ENCODE data around the gene TEC. TPM values are rescaled to one million over a fixed set of nuclear protein-coding genes. Genes with fewer than 3 reads are reported as not detected.
"Not testable (repeated sequence)": the region's sequence is repeated elsewhere in the genome, so short reads cannot be mapped to it uniquely, and the experiment has no call there.

Gene TEC
- total RNA-seq, 2 experiments from 2014 or later = 2.7 to 3.4 TPM

GRCh38 chr4:48234575-48234974 lies 35.1 kb downstream of the TEC start:
- H3K27me3 Mint-ChIP-seq (ENCODE audit: low read depth) = no peaks in the 10 kb centered on the region
- no peak overlapping the region for H3K4me3 Mint-ChIP-seq
- no peak for ATAC-seq
- no peaks in the 10 kb centered on the region for H3K9me3 Mint-ChIP-seq (ENCODE audit: insufficient read depth)
- peaks cover 8% of the 10 kb centered on the region for H3K4me1 Mint-ChIP-seq (ENCODE audit: low read depth)
- ChIA-PET CTCF (no interaction called here), POLR2A (no interaction called here)
- no peak for DNase-seq
- no peaks in the 10 kb centered on the region for H3K36me3 Mint-ChIP-seq (ENCODE audit: low read depth)
- H3K27ac Mint-ChIP-seq = no peak overlapping the region

- CTCF ChIA-PET = no interaction called here
- DNase-seq = no peak
- POLR2A ChIA-PET = no interaction called here
- H3K27ac Mint-ChIP-seq = no peak overlapping the region
- no peaks in the 10 kb centered on the region for H3K27me3 Mint-ChIP-seq (ENCODE audit: low read depth)
- peaks cover 15% of the 10 kb centered on the region for H3K4me1 Mint-ChIP-seq (ENCODE audit: low read depth)
- H3K4me3 Mint-ChIP-seq = no peak overlapping the region
- peaks cover 2% of the 10 kb centered on the region for H3K36me3 Mint-ChIP-seq (ENCODE audit: low read depth)
- H3K9me3 Mint-ChIP-seq (ENCODE audit: insufficient read depth) = no peaks in the 10 kb centered on the region
- no peak for ATAC-seq
Measured at GRCh38 chr4:48228949-48229348, 40.7 kb downstream of the TEC start.

GRCh38 chr4:48227662-48228061 lies 42.0 kb downstream of the TEC start:
- H3K27me3 Mint-ChIP-seq (ENCODE audit: low read depth) = no peaks in the 10 kb centered on the region
- CTCF ChIA-PET = interaction anchor here (0.7 kb wide), 2 partner anchors 16 to 210 kb away, joined by 3 read pairs; no protein-coding TSS in a partner anchor
- peaks cover 2% of the 10 kb centered on the region for H3K36me3 Mint-ChIP-seq (ENCODE audit: low read depth)
- ATAC-seq = peak; percentile 47
- DNase-seq = peak; percentile 38
- no peak overlapping the region for H3K27ac Mint-ChIP-seq
- peaks cover 14% of the 10 kb centered on the region for H3K4me1 Mint-ChIP-seq (ENCODE audit: low read depth)
- POLR2A ChIA-PET = no interaction called here
- no peaks in the 10 kb centered on the region for H3K9me3 Mint-ChIP-seq (ENCODE audit: insufficient read depth)
- no peak overlapping the region for H3K4me3 Mint-ChIP-seq

GRCh38 chr4:48226199-48226598 lies 43.4 kb downstream of the TEC start:
- Mint-ChIP-seq H3K4me1 (ENCODE audit: low read depth) (peaks cover 14% of the 10 kb centered on the region), H3K36me3 (ENCODE audit: low read depth) (peaks cover 2% of the 10 kb centered on the region), H3K9me3 (ENCODE audit: insufficient read depth) (no peaks in the 10 kb centered on the region), H3K27me3 (ENCODE audit: low read depth) (no peaks in the 10 kb centered on the region), H3K27ac (no peak overlapping the region), H3K4me3 (no peak overlapping the region)
- POLR2A ChIA-PET = no interaction called here
- no peak for DNase-seq
- ATAC-seq = no peak
- CTCF ChIA-PET = no interaction called here

GRCh38 chr4:48225368-48226141 lies 44.1 kb downstream of the TEC start:
- Mint-ChIP-seq H3K4me1 (ENCODE audit: low read depth) (peaks cover 14% of the 10 kb centered on the region), H3K36me3 (ENCODE audit: low read depth) (peaks cover 2% of the 10 kb centered on the region), H3K9me3 (ENCODE audit: insufficient read depth) (peaks cover 2% of the 10 kb centered on the region), H3K4me3 (no peak overlapping the region), H3K27ac (no peak overlapping the region), H3K27me3 (ENCODE audit: low read depth) (no peaks in the 10 kb centered on the region)
- ATAC-seq (no peak), DNase-seq (no peak)
- ChIA-PET CTCF (no interaction called here), POLR2A (no interaction called here)

- peaks cover 5% of the 10 kb centered on the region for H3K9me3 Mint-ChIP-seq (ENCODE audit: insufficient read depth)
- no peak overlapping the region for H3K4me3 Mint-ChIP-seq
- H3K27ac Mint-ChIP-seq = no peak overlapping the region
- no peak for ATAC-seq
- H3K36me3 Mint-ChIP-seq (ENCODE audit: low read depth) = peaks cover 5% of the 10 kb centered on the region
- H3K4me1 Mint-ChIP-seq (ENCODE audit: low read depth) = peaks cover 14% of the 10 kb centered on the region
- ChIA-PET CTCF (no interaction called here), POLR2A (no interaction called here)
- no peaks in the 10 kb centered on the region for H3K27me3 Mint-ChIP-seq (ENCODE audit: low read depth)
- DNase-seq = no peak
Measured at GRCh38 chr4:48224606-48225005, 45.0 kb downstream of the TEC start.

GRCh38 chr4:48223633-48224295 lies 45.9 kb downstream of the TEC start:
- no peak overlapping the region for H3K27ac Mint-ChIP-seq
- no peak for ATAC-seq
- CTCF ChIA-PET = no interaction called here

GRCh38 chr4:48222491-48222890 lies 47.1 kb downstream of the TEC start:
- no peaks in the 10 kb centered on the region for H3K27me3 Mint-ChIP-seq (ENCODE audit: low read depth)
- H3K9me3 Mint-ChIP-seq (ENCODE audit: insufficient read depth) = peaks cover 5% of the 10 kb centered on the region
- ATAC-seq (no peak), DNase-seq (no peak)
- POLR2A ChIA-PET = no interaction called here
- CTCF ChIA-PET = no interaction called here
- H3K27ac Mint-ChIP-seq = no peak overlapping the region
- H3K4me1 Mint-ChIP-seq (ENCODE audit: low read depth) = peaks cover 6% of the 10 kb centered on the region
- H3K36me3 Mint-ChIP-seq (ENCODE audit: low read depth) = peaks cover 6% of the 10 kb centered on the region
- H3K4me3 Mint-ChIP-seq = no peak overlapping the region

More at GRCh38 chr4:48223633-48224295, 45.9 kb downstream of the TEC start:
- Mint-ChIP-seq H3K4me3 (no peak overlapping the region), H3K27me3 (ENCODE audit: low read depth) (no peaks in the 10 kb centered on the region), H3K36me3 (ENCODE audit: low read depth) (peaks cover 5% of the 10 kb centered on the region), H3K4me1 (ENCODE audit: low read depth) (peaks cover 14% of the 10 kb centered on the region), H3K9me3 (ENCODE audit: insufficient read depth) (peaks cover 5% of the 10 kb centered on the region)
- no peak for DNase-seq
- POLR2A ChIA-PET = no interaction called here

- H3K27me3 Mint-ChIP-seq (ENCODE audit: low read depth); DNase-seq; H3K9me3 Mint-ChIP-seq (ENCODE audit: insufficient read depth); H3K27ac Mint-ChIP-seq; H3K36me3 Mint-ChIP-seq (ENCODE audit: low read depth); POLR2A ChIA-PET; ATAC-seq; H3K4me3 Mint-ChIP-seq; CTCF ChIA-PET; H3K4me1 Mint-ChIP-seq (ENCODE audit: low read depth): not testable (repeated sequence)
Measured at GRCh38 chr4:48219430-48219829, 50.2 kb downstream of the TEC start.

GRCh38 chr4:48216563-48216962 lies 53.1 kb downstream of the TEC start:
- POLR2A ChIA-PET = interaction anchor here (0.7 kb wide), 1 partner anchor 274 kb away, joined by 3 read pairs; no protein-coding TSS in a partner anchor
- DNase-seq = no peak
- Mint-ChIP-seq H3K4me3 (no peak overlapping the region), H3K4me1 (ENCODE audit: low read depth) (peaks cover 15% of the 10 kb centered on the region), H3K27ac (no peak overlapping the region), H3K9me3 (ENCODE audit: insufficient read depth) (peaks cover 5% of the 10 kb centered on the region), H3K27me3 (ENCODE audit: low read depth) (no peaks in the 10 kb centered on the region), H3K36me3 (ENCODE audit: low read depth) (peaks cover 8% of the 10 kb centered on the region)
- CTCF ChIA-PET = interaction anchor here (1.3 kb wide), 1 partner anchor 59 kb away, joined by 3 read pairs; no protein-coding TSS in a partner anchor
- no peak for ATAC-seq

GRCh38 chr4:48215977-48216376 lies 53.7 kb downstream of the TEC start:
- DNase-seq = no peak
- Mint-ChIP-seq H3K4me1 (ENCODE audit: low read depth) (peaks cover 19% of the 10 kb centered on the region), H3K36me3 (ENCODE audit: low read depth) (peaks cover 8% of the 10 kb centered on the region), H3K4me3 (no peak overlapping the region), H3K27me3 (ENCODE audit: low read depth) (no peaks in the 10 kb centered on the region), H3K9me3 (ENCODE audit: insufficient read depth) (peaks cover 5% of the 10 kb centered on the region), H3K27ac (no peak overlapping the region)
- ChIA-PET CTCF (interaction anchor here (1.3 kb wide), 1 partner anchor 59 kb away, joined by 3 read pairs; no protein-coding TSS in a partner anchor), POLR2A (no interaction called here)
- no peak for ATAC-seq

GRCh38 chr4:48212165-48212564 lies 57.5 kb downstream of the TEC start:
- Mint-ChIP-seq H3K27me3 (ENCODE audit: low read depth) (no peaks in the 10 kb centered on the region), H3K4me3 (peak overlapping the region; percentile 31), H3K27ac (peak overlapping the region; percentile 66), H3K9me3 (ENCODE audit: insufficient read depth) (no peaks in the 10 kb centered on the region), H3K4me1 (ENCODE audit: low read depth) (peaks cover 32% of the 10 kb centered on the region), H3K36me3 (ENCODE audit: low read depth) (peaks cover 2% of the 10 kb centered on the region)
- DNase-seq = no peak
- peak; percentile 70 for ATAC-seq
- ChIA-PET POLR2A (interaction anchor here (1.3 kb wide), 1 partner anchor 130 kb away, joined by 4 read pairs; no protein-coding TSS in a partner anchor), CTCF (no interaction called here)
